CD14-positive monocyte (primary cell): Measurements from ENCODE around the gene IGSF9. TPM values are rescaled to one million over a fixed set of nuclear protein-coding genes. Genes with fewer than 3 reads are reported as not detected.

Source experiments
- DNase-seq, 3 donors: peaks; one replicate each; pipeline ENCODE4 v3.0.0-alpha.2; 2011 to 2022
- H2AFZ ChIP-seq: 2 replicates; pipeline ENCODE4 v1.6.0; 2012; ENCODE audit warnings: mild to moderate bottlenecking, low read depth, low read length, inconsistent platforms; ENCODE audit not compliant: insufficient read depth, poor library complexity, severe bottlenecking
- H3K27ac ChIP-seq, 2 donors: 1 replicate in 1 of 2; 2 replicates in 1 of 2; pipeline ENCODE4 v1.5.1; 2012 to 2013; ENCODE audit warnings: low read length in 2 of 2, control low read depth in 1 of 2, inconsistent platforms in 1 of 2, low read depth in 1 of 2, mild to moderate bottlenecking in 1 of 2
- H3K27me3 ChIP-seq, 2 donors: one replicate each; pipeline versions ENCODE4 v1.6.0 to v1.6.1; 2011 to 2013; ENCODE audit warnings: low read length in 2 of 2; ENCODE audit not compliant: control insufficient read depth in 2 of 2, insufficient read depth in 2 of 2
- H3K36me3 ChIP-seq, 2 donors: replicated peaks in 1 of 2; 1 replicate in 1 of 2; 2 replicates in 1 of 2; pipeline versions ENCODE4 v1.5.1 to v1.6.1; 2012 to 2013; ENCODE audit warnings: low read length in 2 of 2, control low read depth in 1 of 2, inconsistent platforms in 1 of 2, mild to moderate bottlenecking in 1 of 2; ENCODE audit not compliant: insufficient read depth in 2 of 2, control insufficient read depth in 1 of 2
- H3K4me1 ChIP-seq, 2 donors: 1 replicate in 1 of 2; 2 replicates in 1 of 2; pipeline versions ENCODE4 v1.5.1 to v1.6.1; 2012 to 2013; ENCODE audit warnings: low read length in 2 of 2, control low read depth in 1 of 2, inconsistent platforms in 1 of 2, mild to moderate bottlenecking in 1 of 2, moderate library complexity in 1 of 2; ENCODE audit not compliant: insufficient read depth in 2 of 2, control insufficient read depth in 1 of 2
- H3K4me2 ChIP-seq: replicated peaks from 2 replicates; pipeline ENCODE3; 2012; ENCODE audit warnings: low read length, moderate library complexity, mild to moderate bottlenecking; ENCODE audit not compliant: poor library complexity, severe bottlenecking; ENCODE audit errors: extremely low read depth
- H3K4me3 ChIP-seq, 3 experiments: fragments of 200-600 bp in 1 of 3; sonication (generic) in 1 of 3; replicated peaks in 1 of 3; 1 replicate in 2 of 3; 2 replicates in 1 of 3; pipeline ENCODE4 v1.5.1; 2011 to 2013; ENCODE audit warnings: low read length in 3 of 3, mild to moderate bottlenecking in 3 of 3, control low read depth in 2 of 3, low read depth in 2 of 3, inconsistent platforms in 1 of 3, moderate library complexity in 1 of 3
- H3K79me2 ChIP-seq: 2 replicates; pipeline ENCODE4 v1.6.0; 2012; ENCODE audit warnings: mild to moderate bottlenecking, control low read depth, inconsistent platforms, low read length, moderate library complexity; ENCODE audit not compliant: insufficient read depth
- H3K9ac ChIP-seq: 2 replicates; pipeline ENCODE4 v1.6.0; 2017; ENCODE audit warnings: low read length, mild to moderate bottlenecking; ENCODE audit not compliant: insufficient read depth, poor library complexity, severe bottlenecking
- H3K9me3 ChIP-seq, 2 donors: replicated peaks in 1 of 2; 1 replicate in 1 of 2; 2 replicates in 1 of 2; pipeline versions ENCODE4 v1.5.1 to v1.6.1; 2012 to 2013; ENCODE audit warnings: low read length in 2 of 2, control low read depth in 1 of 2; ENCODE audit not compliant: control insufficient read depth in 1 of 2, insufficient read depth in 1 of 2
- H4K20me1 ChIP-seq: 2 replicates; pipeline ENCODE4 v1.6.0; 2012; ENCODE audit warnings: mild to moderate bottlenecking, low read length, control low read depth, moderate library complexity; ENCODE audit not compliant: insufficient read depth
- H3K27ac Mint-ChIP-seq, 7 donors: one replicate each; pipeline ENCODE4 v1.8.0; 2020; ENCODE audit warnings: mild to moderate bottlenecking in 7 of 7, mixed read lengths in 7 of 7, moderate library complexity in 6 of 7, inconsistent platforms in 2 of 7
- H3K27me3 Mint-ChIP-seq, 3 donors: one replicate each; pipeline ENCODE4 v1.8.0; 2021 to 2022; ENCODE audit warnings: low read depth in 3 of 3, mild to moderate bottlenecking in 3 of 3, mixed read lengths in 3 of 3, moderate library complexity in 3 of 3, inconsistent platforms in 1 of 3
- H3K36me3 Mint-ChIP-seq, 2 donors: one replicate each; pipeline ENCODE4 v1.8.0; 2020; ENCODE audit warnings: mixed read lengths in 2 of 2, inconsistent platforms in 1 of 2, mild to moderate bottlenecking in 1 of 2
- H3K4me1 Mint-ChIP-seq: one replicate; pipeline ENCODE4 v1.8.0; 2020; ENCODE audit warnings: mild to moderate bottlenecking, mixed read lengths
- H3K4me3 Mint-ChIP-seq, 2 donors: one replicate each; pipeline ENCODE4 v1.8.0; 2020; ENCODE audit warnings: mild to moderate bottlenecking in 2 of 2, mixed read lengths in 2 of 2, moderate library complexity in 1 of 2
- H3K9me3 Mint-ChIP-seq, 7 donors: one replicate each; pipeline ENCODE4 v1.8.0; 2020 to 2022; ENCODE audit warnings: mixed read lengths in 7 of 7, mild to moderate bottlenecking in 6 of 7, moderate library complexity in 6 of 7, inconsistent platforms in 2 of 7
- CTCF ChIP-seq: fragments of 200-600 bp; IDR thresholded peaks from one replicate; pipeline ENCODE4 v1.8.0; 2022; ENCODE audit warnings: antibody characterized with exemption, mild to moderate bottlenecking
- WGBS: methylation state at CpG from one replicate; pipeline ENCODE4 v1.1.5; 2013; ENCODE audit warnings: missing lambda C conversion rate; ENCODE audit not compliant: insufficient coverage; 5-methylcytosine and 5-hydroxymethylcytosine counted together
- intact Hi-C, 2 donors: fragments of 100-400 bp; cut with micrococcal nuclease; formaldehyde crosslinking; loops; one replicate each; pipeline versions ENCODE4 v1.15.0 to v1.15.1; 2023
- polyA plus RNA-seq, 3 donors: library from polyadenylated mRNA; depleted of rRNA in 1 of 3; unstranded in 2 of 3; stranded (reverse) in 1 of 3; fragments of 300-500 nt in 2 of 3; fragments of >200 nt in 1 of 3; fragmentation: Illumina TruSeq in 2 of 3; gene quantifications; 1 replicate in 2 of 3; 2 replicates in 1 of 3; pipeline ENCODE4 v1.2.3, GENCODE V29; 2012 to 2021

IGSF9 gene
- polyA plus RNA-seq, 3 donors, result 0.04 TPM; not detected in 2

- no peak overlapping the region for H2AFZ ChIP-seq
- H3K4me2 ChIP-seq, result peak overlapping the region; percentile 78
- TF ChIP-seq CTCF, result no peak
- peak overlapping the region; percentile 96 to 97 for H3K4me3 Mint-ChIP-seq
- peaks cover 4 to 20% (median 6%) of the 10 kb centered on the region in 3 donors for H3K27me3 Mint-ChIP-seq
- peak overlapping the region; percentile 95 to 99 for H3K27ac ChIP-seq
- intact Hi-C loops, result loop anchor here in 1 of 2 donors (10.0 kb wide), 1 partner anchor 422 kb away; the partner anchor contains the start of genes COPA and NCSTN
- H3K4me1 ChIP-seq, result peaks cover 39 to 43% of the 10 kb centered on the region in 2 donors
- peaks cover 71% of the 10 kb centered on the region for H3K79me2 ChIP-seq
- H4K20me1 ChIP-seq, result peaks cover 44% of the 10 kb centered on the region
- H3K4me3 ChIP-seq, result peak overlapping the region; percentile 76 to 96 (median 94)
- H3K27me3 ChIP-seq, result no peaks in the 10 kb centered on the region
- peaks cover 46 to 52% of the 10 kb centered on the region in 2 donors for H3K36me3 Mint-ChIP-seq
- H3K9me3 Mint-ChIP-seq, result peaks cover 0 to 3% (median 0%) of the 10 kb centered on the region in 7 donors
- 60% methylated on average over 4 of the region's 8 CpGs for WGBS
- peaks cover 31 to 34% of the 10 kb centered on the region in 2 donors for H3K36me3 ChIP-seq
- peak; percentile 33 to 43 (median 34) for DNase-seq
- no peaks in the 10 kb centered on the region for H3K9me3 ChIP-seq
- peaks cover 42% of the 10 kb centered on the region for H3K4me1 Mint-ChIP-seq
- H3K27ac Mint-ChIP-seq, result peak overlapping the region; percentile 97 to 100 (median 100)
- peak overlapping the region; percentile 100 for H3K9ac ChIP-seq
Measured at GRCh38 chr1:159922511-159923202, 22.8 kb downstream of the IGSF9 start.

- peak overlapping the region; percentile 78 for H3K4me2 ChIP-seq
- peaks cover 35 to 40% of the 10 kb centered on the region in 2 donors for H3K36me3 ChIP-seq
- H4K20me1 ChIP-seq, result peaks cover 49% of the 10 kb centered on the region
- Mint-ChIP-seq H3K4me3 (peak overlapping the region; percentile 96 to 97), H3K4me1 (peaks cover 44% of the 10 kb centered on the region), H3K9me3 (peaks cover 0 to 3% (median 0%) of the 10 kb centered on the region in 7 donors), H3K27ac (peak overlapping the region; percentile 97 to 100 (median 100)), H3K36me3 (peaks cover 51 to 59% of the 10 kb centered on the region in 2 donors), H3K27me3 (peaks cover under 1 to 18% (median 1%) of the 10 kb centered on the region in 3 donors)
- peak in 2 of 3 donors; percentile 39 to 66 for DNase-seq
- intact Hi-C loops, result loop anchor here in 1 of 2 donors (10.0 kb wide), 1 partner anchor 423 kb away; the partner anchor contains the start of genes COPA and NCSTN
- H3K9ac ChIP-seq, result peak overlapping the region; percentile 100
- WGBS, result 14% methylated on average over 11 of the region's 18 CpGs
- H3K79me2 ChIP-seq, result peaks cover 71% of the 10 kb centered on the region
- H3K4me3 ChIP-seq, result peak overlapping the region; percentile 76 to 96 (median 94)
- no peak for TF ChIP-seq CTCF
- peaks cover 39 to 43% of the 10 kb centered on the region in 2 donors for H3K4me1 ChIP-seq
- H2AFZ ChIP-seq, result no peak overlapping the region
- H3K9me3 ChIP-seq, result no peaks in the 10 kb centered on the region
- H3K27ac ChIP-seq, result peak overlapping the region; percentile 95 to 99
- no peaks in the 10 kb centered on the region for H3K27me3 ChIP-seq
Measured at GRCh38 chr1:159921700-159922504, 23.5 kb downstream of the IGSF9 start.
